ENCODE results near the gene NFIX. TPM values are rescaled to one million over a fixed set of nuclear protein-coding genes. Genes with fewer than 3 reads are reported as not detected.

NFIX gene
- total and polyA plus RNA-seq, 2 experiments from 2014 or later = 0.06 to 0.14 TPM

DNA sequence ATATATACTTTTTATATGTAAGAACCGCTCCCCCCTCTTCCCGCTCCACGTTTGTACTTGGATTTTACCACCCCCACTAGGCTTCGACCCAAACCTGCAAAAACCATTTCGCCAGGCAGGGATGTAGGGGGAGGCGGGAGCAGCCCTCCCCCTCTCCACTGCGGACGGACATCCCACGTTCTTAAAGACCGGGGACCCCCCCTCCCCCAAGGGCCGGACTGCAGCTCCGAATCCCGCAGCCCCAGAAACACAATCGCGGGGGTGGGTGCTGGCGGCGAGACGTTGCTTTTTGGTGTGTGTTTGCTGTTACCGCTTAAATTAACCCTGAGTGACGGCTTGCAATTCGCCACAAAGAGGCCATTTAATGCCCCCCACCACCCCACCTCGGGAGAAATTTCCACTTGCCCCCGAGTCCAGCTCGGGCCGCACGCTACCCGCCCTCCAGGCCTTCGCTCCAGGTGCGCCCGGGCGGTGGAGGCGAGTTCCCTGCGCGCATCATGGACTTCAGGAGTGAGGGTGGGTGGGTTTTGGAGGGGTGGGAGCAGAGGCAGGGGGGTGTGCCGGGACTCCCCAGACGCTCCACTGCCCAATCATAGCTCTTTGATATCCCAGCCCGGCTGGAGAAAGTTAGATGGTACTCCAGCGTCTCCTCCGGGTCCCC, 15.8 kb downstream of the NFIX start (continued):
- no peak for TF ChIP-seq ZNF462 (CRISPR knock-in tag; IDR thresholded peaks at IDR 0.05)

DNA sequence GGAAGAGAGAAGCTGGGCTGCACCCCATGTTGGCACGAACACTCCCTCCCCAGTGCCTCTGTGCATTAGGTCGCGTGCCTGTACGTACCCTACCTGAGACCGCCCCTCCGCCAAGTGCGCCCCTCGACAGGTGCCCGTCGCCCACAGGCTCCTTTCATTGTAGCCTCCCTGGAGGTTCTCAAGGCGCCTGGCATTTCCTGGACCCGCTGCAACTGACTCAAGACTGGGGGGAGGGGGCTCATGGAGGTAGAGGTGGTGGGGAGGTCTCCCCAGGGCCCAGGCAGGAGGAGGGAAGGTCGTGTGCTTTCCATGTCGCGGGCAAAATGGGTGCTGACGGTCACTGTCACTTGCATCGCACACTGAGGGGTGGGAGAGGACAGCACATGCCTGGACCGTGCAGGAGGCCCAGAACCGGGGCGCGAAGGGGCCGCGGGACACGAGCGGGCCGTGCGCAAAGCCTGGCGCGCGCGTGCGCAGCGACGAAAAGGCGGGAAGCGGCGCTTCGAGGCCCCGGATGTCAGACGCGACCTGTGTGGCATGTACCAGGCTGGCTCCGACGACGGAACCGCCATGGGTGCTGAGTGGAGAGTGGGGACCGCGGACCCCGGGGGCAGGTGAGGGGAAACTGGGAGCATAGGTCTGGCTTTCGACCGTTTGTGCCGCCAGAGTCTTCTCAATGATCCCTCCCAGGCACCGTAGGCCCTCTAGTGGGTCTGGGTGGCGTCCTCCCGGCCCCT, 16.5 kb downstream of the NFIX start:
- no peak overlapping the region for H3K27ac Mint-ChIP-seq
- Histone ChIP-seq H3F3A (replicated peaks; ENCODE audit: low read depth) (peaks cover 28% of the 10 kb centered on the region), H3K79me2 (replicated peaks; ENCODE audit: insufficient read depth) (no peaks in the 10 kb centered on the region), H4K20me1 (replicated peaks; ENCODE audit: insufficient read depth) (peaks cover 27% of the 10 kb centered on the region), H3K4me3 (peak overlapping the region; percentile 47; the same call in 1 of the 2 replicates), H3K27me3 (ENCODE audit: insufficient read depth) (peaks cover 100% of the 10 kb centered on the region), H3K4me2 (peak overlapping the region; percentile 71), H3K36me3 (ENCODE audit: insufficient read depth) (no peaks in the 10 kb centered on the region), H3K27ac (ENCODE audit: low read depth) (no peak overlapping the region), H3K4me1 (ENCODE audit: insufficient read depth) (peaks cover 66% of the 10 kb centered on the region), H3K9me2 (ENCODE audit: insufficient read depth) (no peaks in the 10 kb centered on the region), H2AFZ (0 out of 2 replicates have a peak overlapping the region, but pooled peaks have one; percentile 59)
- peaks cover 19% of the 10 kb centered on the region for H3K9me3 Mint-ChIP-seq
- peak overlapping the region; percentile 45; the same call in 2 of the 3 replicates for H3K4me3 Mint-ChIP-seq
- ATAC-seq (no peak; the same call in 1 of the 3 replicates), DNase-seq (ENCODE audit: low spot score) (peak; percentile 78)
- H3K27me3 Mint-ChIP-seq (ENCODE audit: insufficient read depth, low read depth, poor library complexity) = peaks cover 100% of the 10 kb centered on the region
- H3K4me1 Mint-ChIP-seq = peaks cover 52% of the 10 kb centered on the region
- no peaks in the 10 kb centered on the region; the same call in 2 of the 3 replicates for H3K36me3 Mint-ChIP-seq (ENCODE audit: low read depth)
- TF ChIP-seq POLR2AphosphoS5 (IDR thresholded peaks at IDR 0.05; ENCODE audit: low read depth) (no peak), ZNF462 (CRISPR knock-in tag; IDR thresholded peaks at IDR 0.05) (no peak), EZH2 (IDR thresholded peaks at IDR 0.05; ENCODE audit: low read depth, unreplicated experiment) (peak; percentile 88), EZH2phosphoT487 (IDR thresholded peaks at IDR 0.05; ENCODE audit: unreplicated experiment) (no peak)

Measured in GM23338 (cell line).